SU-DHL-6 (cell line): ENCODE results near the gene THSD7A.

Source experiments
- H2AFZ ChIP-seq: fragments of 200-600 bp; sonication (generic); 2 replicates; pipeline ENCODE4 v1.6.1; 2014; ENCODE audit warnings: low read depth, mild to moderate bottlenecking, moderate library complexity, mixed read lengths, antibody characterized with exemption, low read length; ENCODE audit not compliant: severe bottlenecking
- H3F3A ChIP-seq: fragments of 200-600 bp; shearing (Covaris generic); 2 replicates; pipeline ENCODE4 v1.6.0; 2016; ENCODE audit warnings: antibody characterized with exemption, mild to moderate bottlenecking; ENCODE audit not compliant: insufficient read depth
- H3K27ac ChIP-seq: fragments of 200-600 bp; sonication (generic); 2 replicates; pipeline ENCODE4 v1.5.1; 2016; ENCODE audit warnings: low read depth, mild to moderate bottlenecking, low read length, moderate library complexity, mixed read lengths
- H3K27me3 ChIP-seq: fragments of 200-600 bp; sonication (generic), shearing (Covaris generic); 2 replicates; pipeline ENCODE4 v1.6.0; 2014; ENCODE audit warnings: mild to moderate bottlenecking, low read length
- H3K36me3 ChIP-seq: fragments of 200-600 bp; sonication (generic); 2 replicates; pipeline ENCODE4 v1.6.1; 2014; ENCODE audit warnings: mild to moderate bottlenecking, low read length, mixed read lengths
- H3K4me2 ChIP-seq: fragments of 300-600, 200-600 bp; shearing (Covaris generic), sonication (generic); 2 replicates; pipeline ENCODE4 v1.6.0; 2014; ENCODE audit warnings: low read length, low read depth, mild to moderate bottlenecking; ENCODE audit not compliant: poor library complexity, severe bottlenecking
- H3K4me3 ChIP-seq: fragments of 200-600 bp; sonication (generic); 2 replicates; pipeline ENCODE4 v1.5.1; 2014; ENCODE audit warnings: antibody characterized with exemption, low read length, mild to moderate bottlenecking, mixed read lengths; ENCODE audit not compliant: insufficient read depth, poor library complexity, severe bottlenecking
- H3K79me2 ChIP-seq: fragments of 200-600 bp; sonication (generic); 2 replicates; pipeline ENCODE4 v1.6.1; 2014; ENCODE audit warnings: mild to moderate bottlenecking, low read length, moderate library complexity; ENCODE audit not compliant: insufficient read depth
- H3K9ac ChIP-seq: fragments of 200-600 bp; sonication (generic); 2 replicates; pipeline ENCODE4 v1.7.0; 2014; ENCODE audit warnings: mild to moderate bottlenecking, low read length
- H3K9me2 ChIP-seq: fragments of 200-600 bp; sonication (generic); replicated peaks from 2 replicates; pipeline ENCODE4 v1.6.1; 2014; ENCODE audit warnings: low read length; ENCODE audit not compliant: insufficient read depth
- H3K9me3 ChIP-seq: fragments of 200-600 bp; sonication (generic); 2 replicates; pipeline ENCODE4 v1.6.1; 2014; ENCODE audit warnings: low read length, mixed read lengths; ENCODE audit not compliant: insufficient read depth
- H4K20me1 ChIP-seq: fragments of 200-600 bp; sonication (generic); 2 replicates; pipeline ENCODE4 v1.6.1; 2014; ENCODE audit warnings: low read depth, mild to moderate bottlenecking, antibody characterized with exemption, low read length, moderate library complexity, mixed read lengths
- CTCF ChIP-seq: fragments of 200-600 bp; sonication (generic); IDR thresholded peaks from one replicate; pipeline ENCODE4 v1.5.1; 2017; ENCODE audit warnings: antibody characterized with exemption, mild to moderate bottlenecking, low read length, moderate library complexity; ENCODE audit not compliant: insufficient read depth, poor library complexity, severe bottlenecking
- EZH2phosphoT487 ChIP-seq: fragments of 200-600 bp; sonication (generic), shearing (Covaris generic); conservative IDR thresholded peaks from 2 replicates; pipeline ENCODE4 v1.6.1; 2018; ENCODE audit warnings: mild to moderate bottlenecking, antibody characterized with exemption, low read length, moderate library complexity, mixed read lengths

Gene THSD7A

GRCh38 chr7:11690395-11690794 lies 141.6 kb downstream of the THSD7A start:
- no peak overlapping the region for H2AFZ ChIP-seq
- no peak overlapping the region for H3K27ac ChIP-seq
- TF ChIP-seq EZH2phosphoT487 (no peak), CTCF (no peak)
- no peaks in the 10 kb centered on the region for H3K9me2 ChIP-seq
- no peaks in the 10 kb centered on the region for H3F3A ChIP-seq
- H3K27me3 ChIP-seq, result no peaks in the 10 kb centered on the region
- no peaks in the 10 kb centered on the region for H3K9me3 ChIP-seq
- no peak overlapping the region for H3K4me2 ChIP-seq
- no peak overlapping the region for H3K9ac ChIP-seq
- no peaks in the 10 kb centered on the region for H3K79me2 ChIP-seq
- H4K20me1 ChIP-seq, result no peaks in the 10 kb centered on the region
- no peak overlapping the region for H3K4me3 ChIP-seq
- H3K36me3 ChIP-seq, result no peaks in the 10 kb centered on the region

GRCh38 chr7:11689096-11689495 lies 142.9 kb downstream of the THSD7A start:
- no peaks in the 10 kb centered on the region for H3K9me3 ChIP-seq
- H2AFZ ChIP-seq, result no peak overlapping the region
- no peaks in the 10 kb centered on the region for H3K36me3 ChIP-seq
- no peaks in the 10 kb centered on the region for H3F3A ChIP-seq
- H3K27me3 ChIP-seq, result no peaks in the 10 kb centered on the region
- no peaks in the 10 kb centered on the region for H3K79me2 ChIP-seq
- no peak for TF ChIP-seq CTCF
- no peak for TF ChIP-seq EZH2phosphoT487
- H3K9ac ChIP-seq, result no peak overlapping the region
- H3K4me3 ChIP-seq, result no peak overlapping the region
- no peak overlapping the region for H3K27ac ChIP-seq
- no peaks in the 10 kb centered on the region for H3K9me2 ChIP-seq
- no peak overlapping the region for H3K4me2 ChIP-seq
- no peaks in the 10 kb centered on the region for H4K20me1 ChIP-seq

GRCh38 chr7:11681461-11681860 lies 150.5 kb downstream of the THSD7A start:
- H3K27me3 ChIP-seq, result no peaks in the 10 kb centered on the region
- no peak overlapping the region for H3K4me3 ChIP-seq
- H3F3A ChIP-seq, result no peaks in the 10 kb centered on the region
- H3K4me2 ChIP-seq, result no peak overlapping the region
- no peak overlapping the region for H3K9ac ChIP-seq
- no peak overlapping the region for H3K27ac ChIP-seq
- no peaks in the 10 kb centered on the region for H3K79me2 ChIP-seq
- no peaks in the 10 kb centered on the region for H3K9me2 ChIP-seq
- H2AFZ ChIP-seq, result no peak overlapping the region
- H3K9me3 ChIP-seq, result no peaks in the 10 kb centered on the region
- H3K36me3 ChIP-seq, result no peaks in the 10 kb centered on the region
- TF ChIP-seq EZH2phosphoT487, result no peak
- TF ChIP-seq CTCF, result no peak
- no peaks in the 10 kb centered on the region for H4K20me1 ChIP-seq

GRCh38 chr7:11675163-11675562 lies 156.8 kb downstream of the THSD7A start:
- Histone ChIP-seq H3K27me3 (no peaks in the 10 kb centered on the region), H3F3A (no peaks in the 10 kb centered on the region), H3K27ac (no peak overlapping the region), H3K4me3 (no peak overlapping the region), H3K9me3 (no peaks in the 10 kb centered on the region), H4K20me1 (no peaks in the 10 kb centered on the region; the same call in 1 of the 2 replicates), H3K9ac (no peak overlapping the region), H3K36me3 (no peaks in the 10 kb centered on the region), H3K9me2 (no peaks in the 10 kb centered on the region), H3K79me2 (no peaks in the 10 kb centered on the region), H2AFZ (no peak overlapping the region), H3K4me2 (no peak overlapping the region)
- TF ChIP-seq EZH2phosphoT487, result no peak
- no peak for TF ChIP-seq CTCF
